Gastrocnemius medialis (tissue), 4 donors: ENCODE data around the gene RAB33A. TPM values are rescaled to one million over a fixed set of nuclear protein-coding genes. Genes with fewer than 3 reads are reported as not detected.
"Not testable (repeated sequence)": the region's sequence is repeated elsewhere in the genome, so short reads cannot be mapped to it uniquely, and the experiment has no call there.

Source experiments
- ATAC-seq, 2 donors: fragments of 150-250 bp; one replicate each; pipeline ENCODE4 v1.9.1; 2016
- DNase-seq, 2 donors: peaks; one replicate each; pipeline ENCODE4 v3.0.0-alpha.2; 2019
- H3K27ac ChIP-seq, 4 donors: fragments of 200-600 bp; sonication (generic); 1 replicate in 1 of 4; 2 replicates in 3 of 4; pipeline ENCODE4 v1.5.1; 2016 to 2018; ENCODE audit warnings: mild to moderate bottlenecking in 2 of 4, moderate library complexity in 1 of 4
- H3K27me3 ChIP-seq, 3 donors: fragments of 200-600 bp; sonication (generic) in 2 of 3; 1 replicate in 1 of 3; 2 replicates in 2 of 3; pipeline versions ENCODE4 v1.5.1 to v1.6.0; 2016 to 2019; ENCODE audit warnings: mild to moderate bottlenecking in 1 of 3, moderate library complexity in 1 of 3
- H3K36me3 ChIP-seq, 2 donors: fragments of 200-600 bp; sonication (generic) in 1 of 2; one replicate each; pipeline ENCODE4 v1.5.1; 2017 to 2018
- H3K4me1 ChIP-seq, 2 donors: fragments of 200-600 bp; sonication (generic) in 1 of 2; one replicate each; pipeline ENCODE4 v1.5.1; 2016 to 2017; ENCODE audit warnings: mild to moderate bottlenecking in 2 of 2
- H3K4me3 ChIP-seq, 4 donors: fragments of 200-600 bp; sonication (generic) in 3 of 4; 1 replicate in 1 of 4; 2 replicates in 3 of 4; pipeline ENCODE4 v1.5.1; 2016 to 2019; ENCODE audit warnings: mild to moderate bottlenecking in 2 of 4
- H3K9me3 ChIP-seq, 3 donors: fragments of 200-600 bp; sonication (generic) in 2 of 3; 1 replicate in 1 of 3; 2 replicates in 2 of 3; pipeline ENCODE4 v1.5.1; 2016 to 2019
- POLR2A ChIP-seq, 2 donors: fragments of 450-650 bp; IDR thresholded peaks; one replicate each; pipeline ENCODE4 v1.6.1; 2017; ENCODE audit warnings: antibody characterized with exemption in 2 of 2, mild to moderate bottlenecking in 2 of 2, moderate library complexity in 2 of 2
- in situ Hi-C, 4 donors: fragments of 200-750 bp; cut with MboI; loops; one replicate each; pipeline versions ENCODE4 v1.15.0 to v1.8.0; 2017; ENCODE audit warnings: low sequenced_read_pairs in 4 of 4
- intact Hi-C: fragments of 100-400 bp; cut with DNase I; formaldehyde crosslinking; loops from one replicate; pipeline ENCODE4 v1.15.1; 2023; ENCODE audit warnings: low total_unique reads
- total RNA-seq, 4 donors: library from RNA; depleted of rRNA; stranded (reverse); fragments of >200 nt; gene quantifications; one replicate each; pipeline versions ENCODE4 v1.1.0 to v1.2.3, GENCODE V29; 2016
- TF ChIP-seq, protein P1 (sequence below), 5 experiments: fragments of 450-650 bp in 3 of 5; fragments of 200-600 bp in 2 of 5; sonication (generic) in 2 of 5; IDR thresholded peaks in 4 of 5; conservative IDR thresholded peaks in 1 of 5; 1 replicate in 4 of 5; 2 replicates in 1 of 5; pipeline ENCODE4 v1.5.1; 2016 to 2019; ENCODE audit warnings: antibody characterized with exemption in 5 of 5, mild to moderate bottlenecking in 3 of 5, moderate library complexity in 3 of 5

The RAB33A gene
- total RNA-seq, 4 donors from 2014 or later: not detected

DNA sequence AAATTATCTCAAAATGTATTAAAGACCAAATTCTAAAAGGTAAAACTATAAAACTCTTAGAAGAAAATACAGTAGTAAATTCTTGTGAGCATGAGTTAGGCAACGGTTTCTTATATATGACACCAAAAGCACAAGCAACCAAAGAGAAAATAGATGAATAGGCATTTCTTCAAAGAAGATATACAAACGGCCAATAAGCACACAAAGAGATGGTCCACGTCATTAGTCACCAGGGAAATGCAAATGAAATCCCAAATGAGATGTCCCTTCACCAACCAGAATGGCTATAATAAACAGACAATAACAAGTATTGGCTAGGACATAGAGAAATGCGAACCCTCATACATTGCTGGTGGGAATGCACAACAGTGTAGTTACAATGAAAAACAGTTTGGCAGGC is 44.6 kb downstream of the RAB33A start:
- intact Hi-C loops: no loop called here

DNA sequence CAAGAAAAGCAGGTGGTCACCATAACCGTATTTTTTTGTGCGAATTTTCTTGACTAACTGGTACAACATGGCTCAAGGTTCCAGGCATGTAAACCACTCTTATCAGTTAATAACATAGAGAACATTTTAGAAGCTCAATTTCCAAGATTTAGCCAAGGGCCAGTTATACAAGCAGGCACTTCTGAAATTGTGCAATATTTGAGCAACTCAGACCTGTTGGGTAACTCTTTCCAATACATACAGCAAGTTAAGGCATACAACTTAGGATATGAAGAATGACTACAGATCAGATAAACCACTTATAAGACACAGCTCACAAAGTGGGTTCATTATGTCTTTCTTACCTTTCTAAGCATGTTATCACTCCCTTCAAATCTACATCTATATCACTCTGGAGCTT is 53.0 kb downstream of the RAB33A start:
- no peak for TF ChIP-seq POLR2A (IDR thresholded peaks at IDR 0.05)
- TF ChIP-seq, protein P1, sequence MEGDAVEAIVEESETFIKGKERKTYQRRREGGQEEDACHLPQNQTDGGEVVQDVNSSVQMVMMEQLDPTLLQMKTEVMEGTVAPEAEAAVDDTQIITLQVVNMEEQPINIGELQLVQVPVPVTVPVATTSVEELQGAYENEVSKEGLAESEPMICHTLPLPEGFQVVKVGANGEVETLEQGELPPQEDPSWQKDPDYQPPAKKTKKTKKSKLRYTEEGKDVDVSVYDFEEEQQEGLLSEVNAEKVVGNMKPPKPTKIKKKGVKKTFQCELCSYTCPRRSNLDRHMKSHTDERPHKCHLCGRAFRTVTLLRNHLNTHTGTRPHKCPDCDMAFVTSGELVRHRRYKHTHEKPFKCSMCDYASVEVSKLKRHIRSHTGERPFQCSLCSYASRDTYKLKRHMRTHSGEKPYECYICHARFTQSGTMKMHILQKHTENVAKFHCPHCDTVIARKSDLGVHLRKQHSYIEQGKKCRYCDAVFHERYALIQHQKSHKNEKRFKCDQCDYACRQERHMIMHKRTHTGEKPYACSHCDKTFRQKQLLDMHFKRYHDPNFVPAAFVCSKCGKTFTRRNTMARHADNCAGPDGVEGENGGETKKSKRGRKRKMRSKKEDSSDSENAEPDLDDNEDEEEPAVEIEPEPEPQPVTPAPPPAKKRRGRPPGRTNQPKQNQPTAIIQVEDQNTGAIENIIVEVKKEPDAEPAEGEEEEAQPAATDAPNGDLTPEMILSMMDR (IDR thresholded peaks at IDR 0.05 in 4 of 5, conservative IDR thresholded peaks at IDR 0.05 in 1 of 5): no peak
- intact Hi-C loops (no loop called here), in situ Hi-C loops (no loop called here)
- no peak for DNase-seq
- Histone ChIP-seq H3K4me1 (no peaks in the 10 kb centered on the region), H3K9me3 (no peaks in the 10 kb centered on the region), H3K27ac (no peak overlapping the region), H3K27me3 (no peaks in the 10 kb centered on the region), H3K4me3 (no peak overlapping the region), H3K36me3 (no peaks in the 10 kb centered on the region)
- ATAC-seq: no peak

More for the DNA sequence above, 44.6 kb downstream of the RAB33A start:
- Histone ChIP-seq H3K27ac (no peak overlapping the region), H3K36me3 (peaks cover 0 to 12% of the 10 kb centered on the region in 2 donors), H3K27me3 (no peaks in the 10 kb centered on the region), H3K4me3 (no peak overlapping the region), H3K4me1 (no peaks in the 10 kb centered on the region), H3K9me3 (no peaks in the 10 kb centered on the region)
- no peak for ATAC-seq
- in situ Hi-C loops: no loop called here
- no peak for TF ChIP-seq POLR2A (IDR thresholded peaks at IDR 0.05)
- TF ChIP-seq, protein P1 (IDR thresholded peaks at IDR 0.05 in 4 of 5, conservative IDR thresholded peaks at IDR 0.05 in 1 of 5): no peak
- no peak for DNase-seq

DNA sequence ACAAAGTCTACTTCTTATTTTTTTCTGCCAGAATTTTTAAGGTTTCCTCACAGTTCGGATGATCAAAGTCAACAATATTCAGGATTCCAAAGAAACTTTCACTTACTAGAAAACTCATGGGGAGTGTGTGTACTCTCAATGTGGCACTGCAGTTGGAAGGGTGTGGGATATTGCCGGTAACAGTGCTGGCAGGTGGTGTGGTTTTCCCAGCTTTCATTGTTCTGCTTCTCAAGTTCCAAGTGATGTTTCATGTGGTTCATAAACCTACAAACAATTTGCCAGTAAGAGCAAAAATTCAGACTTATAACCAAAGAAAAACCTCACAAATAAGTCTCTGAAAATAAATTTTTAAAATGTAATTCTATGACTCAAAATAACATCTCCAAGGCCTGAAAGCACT is 57.1 kb downstream of the RAB33A start:
- intact Hi-C loops: no loop called here
- Histone ChIP-seq H3K4me3 (no peak overlapping the region), H3K9me3 (no peaks in the 10 kb centered on the region), H3K4me1 (no peaks in the 10 kb centered on the region), H3K36me3 (no peaks in the 10 kb centered on the region), H3K27ac (no peak overlapping the region), H3K27me3 (no peaks in the 10 kb centered on the region)
- TF ChIP-seq POLR2A (IDR thresholded peaks at IDR 0.05): no peak
- TF ChIP-seq, protein P1 (IDR thresholded peaks at IDR 0.05 in 4 of 5, conservative IDR thresholded peaks at IDR 0.05 in 1 of 5): no peak
- no peak for DNase-seq
- no peak for ATAC-seq
- in situ Hi-C loops: no loop called here

DNA sequence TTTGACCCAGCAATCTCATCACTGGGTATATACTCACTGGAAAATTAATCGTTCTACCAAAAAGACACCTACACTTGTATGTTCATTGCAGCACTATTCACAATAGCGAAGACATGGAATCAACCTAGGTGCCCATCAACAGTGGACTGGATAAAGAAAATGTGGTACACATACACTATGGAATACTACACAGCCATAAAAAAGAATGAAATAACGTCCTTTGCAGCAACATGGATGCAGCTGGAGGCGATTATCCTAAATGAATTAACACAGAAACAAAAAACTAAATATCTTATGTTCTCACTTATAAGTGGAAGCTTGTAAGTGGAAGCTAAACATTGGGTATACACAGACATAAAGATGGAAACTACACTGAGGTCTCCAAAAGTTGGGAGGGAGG is 59.4 kb downstream of the RAB33A start:
- H3K4me1 ChIP-seq, H3K27me3 ChIP-seq, ATAC-seq, DNase-seq, H3K36me3 ChIP-seq, intact Hi-C loops, H3K27ac ChIP-seq, H3K4me3 ChIP-seq, in situ Hi-C loops, H3K9me3 ChIP-seq: not testable (repeated sequence)

Other genes with a start within 250 kb of the RAB33A start
- gene BCORL1, start 189.3 kb upstream of the RAB33A start, total RNA-seq: 1 to 10 TPM; 1.1 to 3.6 (median 2.4) TPM
- gene ELF4, start 61.5 kb upstream of the RAB33A start, total RNA-seq: 1 to 10 TPM in 3 of 4 donors, under 1 TPM in 1; 0.70 to 2.3 (median 1.4) TPM
- 10 to 100 TPM; 18.9 to 50.1 (median 30.0) TPM for gene AIFM1, start 6.1 kb upstream of the RAB33A start, total RNA-seq
- gene ZNF280C, start 96.9 kb downstream of the RAB33A start, total RNA-seq: 1 to 10 TPM; 1.5 to 3.8 (median 3.3) TPM
- gene SLC25A14, start 168.0 kb downstream of the RAB33A start, total RNA-seq: 1 to 10 TPM; 2.9 to 7.0 (median 5.1) TPM
- gene GPR119, start 213.7 kb downstream of the RAB33A start, total RNA-seq: not detected
- 10 to 100 TPM in 1 of 4 donors, 1 to 10 TPM in 3; 5.9 to 12.4 (median 9.1) TPM for gene RBMX2, start 230.0 kb downstream of the RAB33A start, total RNA-seq